Tibial nerve (tissue), 4 donors: ENCODE results near the gene MYO3B. TPM values are rescaled to one million over a fixed set of nuclear protein-coding genes. Genes with fewer than 3 reads are reported as not detected.

ENCODE experiments used
- DNase-seq, 2 donors: peaks; one replicate each; pipeline ENCODE4 v3.0.0-alpha.2; 2019; ENCODE audit warnings: low spot score in 2 of 2
- H3K27ac ChIP-seq, 4 donors: fragments of 200-600 bp; sonication (generic) in 3 of 4; one replicate each; pipeline ENCODE4 v1.5.1; 2017 to 2019; ENCODE audit warnings: mild to moderate bottlenecking in 1 of 4
- H3K27me3 ChIP-seq, 2 donors: fragments of 200-600 bp; sonication (generic) in 1 of 2; one replicate each; pipeline versions ENCODE4 v1.5.1 to v1.6.0; 2017 to 2019
- H3K36me3 ChIP-seq, 3 donors: fragments of 200-600 bp; sonication (generic); one replicate each; pipeline ENCODE4 v1.5.1; 2018 to 2019
- H3K4me1 ChIP-seq, 4 donors: fragments of 200-600 bp; sonication (generic) in 3 of 4; one replicate each; pipeline ENCODE4 v1.5.1; 2017 to 2019
- H3K4me3 ChIP-seq, 4 donors: fragments of 200-600 bp; sonication (generic) in 3 of 4; one replicate each; pipeline ENCODE4 v1.5.1; 2017 to 2019; ENCODE audit warnings: mild to moderate bottlenecking in 1 of 4, moderate library complexity in 1 of 4
- H3K9me3 ChIP-seq, 4 donors: fragments of 200-600 bp; sonication (generic) in 3 of 4; one replicate each; pipeline ENCODE4 v1.5.1; 2017 to 2019
- EP300 ChIP-seq, 2 donors: sonication (generic); formaldehyde crosslinking; IDR thresholded peaks; one replicate each; pipeline ENCODE4 v1.6.1; 2017; ENCODE audit warnings: antibody characterized with exemption in 2 of 2, mild to moderate bottlenecking in 1 of 2
- POLR2A ChIP-seq, 2 donors: fragments of 450-650 bp; IDR thresholded peaks; one replicate each; pipeline ENCODE4 v1.6.1; 2017; ENCODE audit warnings: antibody characterized with exemption in 2 of 2, mild to moderate bottlenecking in 2 of 2, moderate library complexity in 2 of 2
- WGBS, 2 donors: methylation state at CpG; one replicate each; pipeline ENCODE4 v1.1.5; 2018; 5-methylcytosine and 5-hydroxymethylcytosine counted together
- small RNA-seq: library from RNA; depleted of rRNA; stranded (forward); fragments of <200 nt; gene quantifications from one replicate; pipeline ENCODE3, GENCODE V24; 2016
- total RNA-seq, 4 donors: library from RNA; depleted of rRNA; stranded (reverse); fragments of >200 nt; gene quantifications; one replicate each; pipeline ENCODE4 v1.1.0, GENCODE V29; 2016
- TF ChIP-seq, protein P1 (sequence below), 5 experiments: fragments of 200-600 bp in 3 of 5; fragments of 450-650 bp in 2 of 5; sonication (generic) in 3 of 5; IDR thresholded peaks; one replicate each; pipeline ENCODE4 v1.5.1; 2016 to 2019; ENCODE audit warnings: antibody characterized with exemption in 5 of 5, mild to moderate bottlenecking in 3 of 5, moderate library complexity in 2 of 5

MYO3B gene
- total RNA-seq, 4 donors from 2014 or later, result 0.22 to 0.63 (median 0.39) TPM; not detected in 1

DNA sequence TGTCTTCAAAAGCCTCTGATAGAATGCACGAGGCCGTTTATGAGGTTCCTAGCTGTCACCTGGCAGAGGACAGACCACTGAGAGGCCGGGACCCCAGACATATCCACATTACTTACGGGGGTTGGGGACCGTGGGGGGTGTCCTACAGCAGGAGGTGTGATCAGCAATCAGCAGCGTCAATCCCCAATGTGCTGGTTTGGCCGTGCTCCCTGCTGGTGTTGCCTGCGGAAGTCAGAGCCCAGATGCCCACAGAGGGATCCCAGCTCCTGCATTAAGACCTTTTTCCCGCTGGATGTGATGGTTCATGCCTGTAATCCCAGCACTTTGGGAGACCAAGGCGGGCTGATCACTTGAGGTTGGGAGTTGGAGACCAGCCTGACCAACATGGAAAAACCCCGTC, 516.4 kb downstream of the MYO3B start:
- 73 to 74% methylated on average over 11 of the region's 11 CpGs for WGBS, 2 donors
- DNase-seq, result no peak

DNA sequence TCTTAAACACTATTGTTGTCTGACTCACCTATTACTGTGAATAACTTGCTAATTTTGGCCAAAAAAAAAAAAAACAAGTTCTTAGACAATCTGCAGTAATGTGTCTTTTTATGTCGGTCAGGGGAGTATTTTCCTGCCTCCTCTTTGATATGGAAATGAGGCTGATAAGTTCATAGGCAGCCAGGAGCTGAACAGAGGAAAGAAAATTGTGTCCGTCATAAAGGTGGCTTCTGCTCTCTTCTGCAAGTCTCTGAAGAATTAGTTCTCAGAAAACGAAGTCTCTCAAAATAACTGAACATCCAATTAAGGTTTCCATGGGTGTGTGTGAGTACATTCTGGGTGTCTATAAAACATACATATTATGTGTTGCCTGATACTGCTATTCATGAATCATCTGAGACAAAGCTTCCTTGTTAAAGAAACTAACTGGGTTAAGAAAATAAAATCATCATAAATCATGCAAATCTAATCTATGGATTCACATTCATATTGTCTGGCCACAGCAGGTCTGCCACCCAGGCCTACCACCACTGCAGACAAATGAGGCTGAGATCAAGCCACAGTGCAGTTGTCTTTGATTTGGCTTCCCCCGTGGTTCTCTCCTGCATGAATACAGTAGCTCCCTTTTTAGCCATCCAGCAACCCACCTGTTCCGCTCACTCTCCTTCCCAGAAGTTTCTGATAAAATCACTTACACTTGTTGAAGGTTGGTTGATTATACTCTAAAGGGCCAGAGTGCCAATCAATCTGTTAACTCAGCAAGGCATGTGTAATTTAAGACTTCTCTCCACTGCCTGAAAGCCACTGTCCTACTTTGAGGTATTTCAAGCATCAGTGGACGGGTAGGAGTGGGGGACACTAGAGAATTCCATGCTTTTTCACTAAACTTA, 517.8 kb downstream of the MYO3B start:
- H3K4me1 ChIP-seq, result no peaks in the 10 kb centered on the region
- WGBS, 2 donors, result 60 to 65% methylated on average over 6 of the region's 6 CpGs
- DNase-seq, result no peak
- no peaks in the 10 kb centered on the region for H3K9me3 ChIP-seq
- H3K36me3 ChIP-seq, result no peaks in the 10 kb centered on the region
- no peak overlapping the region for H3K27ac ChIP-seq
- TF ChIP-seq EP300 (IDR thresholded peaks at IDR 0.05), result no peak
- no peak for TF ChIP-seq POLR2A (IDR thresholded peaks at IDR 0.05)
- TF ChIP-seq, protein P1, sequence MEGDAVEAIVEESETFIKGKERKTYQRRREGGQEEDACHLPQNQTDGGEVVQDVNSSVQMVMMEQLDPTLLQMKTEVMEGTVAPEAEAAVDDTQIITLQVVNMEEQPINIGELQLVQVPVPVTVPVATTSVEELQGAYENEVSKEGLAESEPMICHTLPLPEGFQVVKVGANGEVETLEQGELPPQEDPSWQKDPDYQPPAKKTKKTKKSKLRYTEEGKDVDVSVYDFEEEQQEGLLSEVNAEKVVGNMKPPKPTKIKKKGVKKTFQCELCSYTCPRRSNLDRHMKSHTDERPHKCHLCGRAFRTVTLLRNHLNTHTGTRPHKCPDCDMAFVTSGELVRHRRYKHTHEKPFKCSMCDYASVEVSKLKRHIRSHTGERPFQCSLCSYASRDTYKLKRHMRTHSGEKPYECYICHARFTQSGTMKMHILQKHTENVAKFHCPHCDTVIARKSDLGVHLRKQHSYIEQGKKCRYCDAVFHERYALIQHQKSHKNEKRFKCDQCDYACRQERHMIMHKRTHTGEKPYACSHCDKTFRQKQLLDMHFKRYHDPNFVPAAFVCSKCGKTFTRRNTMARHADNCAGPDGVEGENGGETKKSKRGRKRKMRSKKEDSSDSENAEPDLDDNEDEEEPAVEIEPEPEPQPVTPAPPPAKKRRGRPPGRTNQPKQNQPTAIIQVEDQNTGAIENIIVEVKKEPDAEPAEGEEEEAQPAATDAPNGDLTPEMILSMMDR (IDR thresholded peaks at IDR 0.05), result no peak
- H3K27me3 ChIP-seq, result peaks cover 0 to 5% of the 10 kb centered on the region in 2 donors
- no peak overlapping the region for H3K4me3 ChIP-seq

More for the DNA sequence above, 516.4 kb downstream of the MYO3B start:
- no peak for TF ChIP-seq POLR2A (IDR thresholded peaks at IDR 0.05)
- Histone ChIP-seq H3K27me3 (peaks cover 0 to 5% of the 10 kb centered on the region in 2 donors), H3K27ac (no peak overlapping the region), H3K4me3 (no peak overlapping the region), H3K36me3 (no peaks in the 10 kb centered on the region), H3K4me1 (no peaks in the 10 kb centered on the region), H3K9me3 (no peaks in the 10 kb centered on the region)

DNA sequence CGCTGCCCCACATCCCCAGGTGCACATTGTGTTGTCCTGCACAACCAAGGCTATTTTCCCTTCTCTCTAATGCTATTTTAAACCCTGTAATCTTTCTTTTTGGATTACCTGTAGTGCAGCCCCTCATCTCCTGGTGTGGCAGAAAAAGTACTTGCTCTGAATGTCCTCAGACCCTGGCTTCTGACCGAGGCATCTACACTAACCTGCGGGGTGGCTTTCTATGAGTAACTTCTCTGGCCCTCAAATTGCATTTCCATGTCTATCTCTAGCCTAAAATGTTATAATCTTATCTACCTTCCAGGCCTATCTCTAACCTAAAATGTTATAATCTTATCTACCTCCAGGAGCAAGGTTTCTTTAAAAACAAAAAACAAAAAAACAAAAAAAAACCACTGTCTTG, 519.0 kb downstream of the MYO3B start:
- TF ChIP-seq, protein P1 (IDR thresholded peaks at IDR 0.05), result no peak
- no peak for TF ChIP-seq POLR2A (IDR thresholded peaks at IDR 0.05)
- no peak for TF ChIP-seq EP300 (IDR thresholded peaks at IDR 0.05)
- Histone ChIP-seq H3K36me3 (no peaks in the 10 kb centered on the region), H3K27me3 (peaks cover 0 to 5% of the 10 kb centered on the region in 2 donors), H3K27ac (no peak overlapping the region), H3K4me3 (no peak overlapping the region), H3K4me1 (no peaks in the 10 kb centered on the region), H3K9me3 (no peaks in the 10 kb centered on the region)
- WGBS, 2 donors, result 91 to 93% methylated on average over 3 of the region's 3 CpGs
- DNase-seq, result no peak

DNA sequence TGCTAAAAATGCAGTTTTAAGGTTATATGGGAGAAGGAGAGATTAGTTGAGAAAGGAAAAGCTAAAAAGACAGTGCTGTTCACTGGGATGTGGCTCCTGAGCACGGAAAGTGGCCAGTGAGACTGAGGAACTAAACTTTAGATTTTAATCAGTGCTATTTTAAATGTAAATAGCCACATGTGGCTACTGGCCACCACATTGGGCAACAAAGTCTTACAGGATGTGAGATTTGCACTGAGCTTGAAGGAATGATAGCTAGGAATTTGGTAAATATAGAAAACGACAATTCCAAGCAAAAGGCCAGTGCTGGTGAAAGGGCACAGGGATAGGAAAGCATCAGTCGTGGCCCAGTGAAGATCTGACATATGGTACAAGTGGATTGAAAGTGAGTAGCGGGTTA, 523.1 kb downstream of the MYO3B start:
- H3K27ac ChIP-seq, result no peak overlapping the region
- TF ChIP-seq EP300 (IDR thresholded peaks at IDR 0.05), result no peak
- TF ChIP-seq POLR2A (IDR thresholded peaks at IDR 0.05), result no peak
- TF ChIP-seq, protein P1 (IDR thresholded peaks at IDR 0.05), result no peak
- no peaks in the 10 kb centered on the region for H3K36me3 ChIP-seq
- no peak for DNase-seq
- no peak overlapping the region for H3K4me3 ChIP-seq
- H3K9me3 ChIP-seq, result peaks cover 0 to 6% (median 0%) of the 10 kb centered on the region in 4 donors
- 80 to 85% methylated on average over 4 of the region's 4 CpGs for WGBS, 2 donors
- H3K27me3 ChIP-seq, result peaks cover 0 to 3% of the 10 kb centered on the region in 2 donors
- no peaks in the 10 kb centered on the region for H3K4me1 ChIP-seq

DNA sequence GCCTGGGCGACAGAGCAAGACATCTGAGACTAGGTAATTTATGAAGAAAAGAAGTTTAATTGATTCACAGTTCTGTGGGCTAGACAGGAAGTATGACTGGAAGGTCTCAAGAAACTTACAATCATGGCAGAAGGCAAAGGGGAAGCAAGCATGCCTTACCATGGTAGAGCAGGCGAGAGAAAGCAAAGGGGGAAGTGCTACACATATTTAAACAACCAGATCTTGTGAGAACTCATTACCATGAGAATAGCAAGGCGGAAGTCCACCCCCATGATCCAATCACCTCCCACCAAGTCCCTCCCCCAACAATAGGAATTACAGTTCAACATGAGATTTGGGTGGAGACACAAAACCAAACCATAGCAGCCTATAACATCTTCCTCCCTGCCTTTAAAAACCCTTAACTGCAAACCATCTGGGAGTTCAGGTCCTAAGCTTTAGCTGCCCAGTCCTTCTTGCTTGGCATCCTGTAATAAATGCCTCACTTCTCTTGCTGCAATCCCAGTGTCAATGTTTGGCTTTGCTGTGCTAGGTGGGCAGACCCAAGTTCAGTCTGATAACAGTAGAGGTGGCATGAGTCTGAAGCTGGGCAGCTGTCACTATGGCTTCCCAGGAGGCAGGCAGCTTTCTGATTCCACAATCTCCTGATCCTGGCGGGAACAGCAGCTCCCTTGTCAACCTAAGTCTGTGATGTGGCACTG, 526.0 kb downstream of the MYO3B start:
- 77 to 85% methylated on average over 4 of the region's 4 CpGs for WGBS, 2 donors
- no peak for DNase-seq
- TF ChIP-seq EP300 (IDR thresholded peaks at IDR 0.05) (no peak), POLR2A (IDR thresholded peaks at IDR 0.05) (no peak)
- TF ChIP-seq, protein P1 (IDR thresholded peaks at IDR 0.05), result no peak

More for the DNA sequence above, 526.0 kb downstream of the MYO3B start:
- peaks cover 0 to 4% (median 0%) of the 10 kb centered on the region in 4 donors for H3K4me1 ChIP-seq
- H3K36me3 ChIP-seq, result no peaks in the 10 kb centered on the region
- peaks cover 0 to 6% (median 0%) of the 10 kb centered on the region in 4 donors for H3K9me3 ChIP-seq
- no peak overlapping the region for H3K27ac ChIP-seq
- H3K27me3 ChIP-seq, result peaks cover 0 to 7% of the 10 kb centered on the region in 2 donors
- H3K4me3 ChIP-seq, result no peak overlapping the region

Small RNAs within 50 kb of the gene (small RNA-seq; reads per million reads assigned to genes)
- not detected for gene RF02271
